ENCODE measurements around the gene NKAP.
"Not testable (repeated sequence)": the region's sequence is repeated elsewhere in the genome, so short reads cannot be mapped to it uniquely, and the experiment has no call there.

Gene NKAP

DNA sequence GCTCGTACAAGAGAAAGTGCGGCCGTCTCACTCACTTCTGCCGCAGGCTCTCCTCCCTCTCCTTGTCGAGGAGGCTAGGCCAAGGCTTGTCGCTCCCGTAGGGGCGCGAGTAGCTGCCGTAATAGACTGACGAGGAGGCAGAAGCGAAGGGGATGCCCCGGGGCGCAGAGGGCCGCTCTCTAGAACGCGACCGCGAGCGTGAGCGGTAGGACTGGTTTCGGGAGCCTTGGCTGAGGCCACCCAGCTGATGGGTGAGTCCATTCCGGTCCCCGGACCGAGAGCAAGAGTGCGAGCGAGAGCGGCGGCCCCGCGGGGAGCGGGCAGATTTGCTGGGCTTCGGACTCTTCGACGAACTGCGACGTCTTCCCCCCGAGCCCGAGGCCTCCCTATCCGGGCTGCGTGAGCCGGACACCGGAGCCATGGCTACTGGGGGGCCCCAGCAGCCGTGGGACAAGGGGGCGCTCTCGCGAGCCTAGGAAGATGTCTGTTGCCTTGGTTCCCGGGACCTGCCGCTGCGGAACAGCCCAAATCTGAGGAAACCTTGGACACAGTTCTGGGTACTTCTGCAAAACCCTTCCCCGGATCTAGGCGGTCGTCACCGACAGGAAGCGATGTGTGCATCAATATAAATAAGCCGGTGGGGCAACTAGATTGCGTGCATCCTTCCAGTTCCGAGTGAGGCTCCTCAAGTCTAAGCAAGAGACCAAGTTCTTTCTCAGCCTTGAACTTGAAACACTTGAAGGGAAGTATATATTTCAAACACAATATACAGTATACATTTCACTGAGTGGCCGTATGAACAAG, at the start of gene NKAP:
TSS of gene NKAP (minus strand) at position 567 of the 804 bp plus-strand sequence. CDS start at position 421, 146 bp downstream.
- peak; percentile 82 for DNase-seq

DNA sequence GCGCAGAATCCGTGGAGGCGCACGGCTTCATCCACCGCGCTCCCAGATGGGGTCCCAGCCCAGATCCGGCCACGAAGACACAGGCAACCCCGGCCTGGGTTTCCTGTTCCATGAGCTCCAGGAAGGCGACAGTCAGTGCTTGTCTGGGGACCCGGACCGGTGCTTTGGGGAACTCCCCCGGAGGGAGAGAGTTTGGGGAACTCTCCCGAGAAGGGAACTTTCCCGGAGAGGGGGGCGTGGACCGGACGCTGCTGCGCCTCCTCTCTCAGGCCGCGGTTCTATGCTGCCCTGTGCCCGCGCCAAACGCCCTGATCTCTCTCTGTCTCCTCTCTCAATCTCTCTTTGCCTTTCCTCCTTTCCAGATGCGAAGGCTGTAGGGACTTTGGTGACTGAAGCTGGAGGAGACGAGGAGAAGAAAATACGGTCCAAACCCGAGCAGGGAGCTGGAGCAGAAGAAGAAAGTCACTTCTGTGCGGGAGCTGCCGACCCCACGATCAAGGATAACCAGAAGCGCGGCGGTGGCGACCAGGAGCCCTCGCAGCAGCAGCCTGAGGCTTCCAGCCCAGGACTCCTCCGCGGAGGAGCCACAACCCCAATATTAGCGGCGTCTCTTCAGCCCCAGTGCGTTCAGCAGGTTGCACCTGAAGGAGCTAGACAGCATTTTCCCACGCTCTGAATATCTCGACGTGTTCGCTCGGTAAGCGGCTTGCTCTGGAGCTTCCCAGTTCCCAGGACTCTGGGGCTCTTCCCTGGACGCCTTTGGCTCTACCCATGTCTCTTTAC, 47.6 kb upstream of the NKAP start:
- DNase-seq = no peak

DNA sequence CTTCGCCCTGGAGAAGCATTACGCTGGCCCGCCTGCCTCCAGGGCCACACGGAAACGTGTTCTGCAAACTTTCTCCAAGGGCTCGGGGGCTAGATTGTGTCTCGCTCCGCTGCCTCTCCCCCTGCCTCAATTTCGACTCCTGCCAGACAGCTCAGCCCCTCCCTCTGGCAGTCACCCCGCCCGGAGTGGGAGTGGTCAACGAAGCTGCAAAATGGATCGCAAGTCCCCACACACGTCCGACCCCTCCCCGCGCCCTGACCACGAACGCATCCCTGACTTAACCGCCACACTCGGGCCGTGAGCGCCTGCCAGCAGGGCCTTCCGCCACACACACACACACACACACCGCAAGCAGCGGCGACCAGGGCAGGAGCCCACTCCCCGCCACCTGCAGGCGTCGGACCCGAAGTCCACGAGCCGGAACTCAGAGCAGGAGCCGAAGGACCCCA, 47.0 kb upstream of the NKAP start:
- no peak for DNase-seq

DNA sequence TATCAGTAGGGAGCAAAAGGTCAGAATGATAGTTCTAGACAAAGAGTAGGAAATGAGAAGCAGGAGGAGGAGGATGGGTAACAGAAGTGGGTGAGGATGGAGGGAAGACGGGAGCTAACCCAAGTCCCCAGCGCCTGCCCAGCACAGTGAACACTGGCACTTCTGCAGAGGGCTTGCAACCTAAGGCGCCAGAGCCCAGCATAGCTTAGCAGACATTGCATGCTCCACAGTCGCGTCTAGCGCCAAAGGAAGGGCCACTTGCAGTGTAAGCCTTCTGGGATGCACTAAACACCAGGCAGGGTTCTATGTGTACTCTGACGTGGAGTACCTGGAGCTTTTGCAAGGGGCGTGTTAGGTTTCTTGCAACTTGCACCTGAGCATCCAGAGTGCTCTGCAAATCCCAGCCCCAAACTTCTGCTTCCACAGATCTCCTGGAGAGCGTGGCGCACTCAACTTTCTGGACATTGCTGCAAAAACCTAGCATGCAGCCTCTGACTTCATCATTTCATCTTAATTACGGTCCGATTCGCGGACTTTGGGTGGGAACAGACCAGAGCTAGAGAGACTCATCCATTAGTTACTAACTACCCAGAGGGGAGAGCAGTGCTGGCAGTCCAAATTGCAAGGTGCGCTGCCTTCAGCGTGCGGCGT, 46.5 kb upstream of the NKAP start:
- DNase-seq = no peak

DNA sequence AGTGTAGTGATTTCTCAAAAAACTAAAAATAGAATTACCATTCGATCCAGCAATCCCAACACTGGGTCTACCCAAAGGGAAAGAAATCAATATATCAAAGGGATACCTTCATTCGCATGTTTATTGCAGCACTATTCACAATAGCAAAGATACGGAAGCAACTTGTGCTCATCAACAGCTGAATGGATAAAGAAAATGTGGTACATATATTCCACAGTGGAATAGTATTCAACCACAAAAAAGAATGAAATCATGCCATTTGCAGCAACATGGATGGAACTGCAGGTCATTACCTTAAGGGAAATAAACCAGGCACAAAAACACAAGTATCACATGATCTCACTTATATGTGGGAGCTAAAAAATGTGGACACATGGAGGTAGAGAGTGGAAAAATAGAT, 42.7 kb upstream of the NKAP start:
- DNase-seq = no peak

- peak; percentile 66 for DNase-seq
Observed at GRCh38 chrX:119984652-119985051, 41.1 kb upstream of the NKAP start.

DNA sequence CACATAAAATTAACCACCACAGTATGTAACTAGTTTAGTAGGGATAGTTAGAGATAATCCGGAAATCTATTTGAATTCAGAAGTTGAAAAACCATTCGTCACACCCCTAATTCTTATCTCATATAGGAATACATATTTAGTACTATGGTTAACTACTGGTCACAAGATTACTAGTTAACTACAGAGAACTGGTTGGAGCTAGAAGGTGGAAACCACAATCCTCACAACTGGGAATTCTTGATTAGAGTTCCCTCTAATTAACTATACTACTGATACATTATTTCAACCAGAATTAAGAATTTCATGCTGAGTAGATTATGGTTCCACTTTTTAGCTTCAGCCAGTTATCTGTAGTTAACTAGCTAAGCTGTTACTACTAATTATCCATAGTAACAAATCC, 39.9 kb upstream of the NKAP start:
- no peak for DNase-seq

DNA sequence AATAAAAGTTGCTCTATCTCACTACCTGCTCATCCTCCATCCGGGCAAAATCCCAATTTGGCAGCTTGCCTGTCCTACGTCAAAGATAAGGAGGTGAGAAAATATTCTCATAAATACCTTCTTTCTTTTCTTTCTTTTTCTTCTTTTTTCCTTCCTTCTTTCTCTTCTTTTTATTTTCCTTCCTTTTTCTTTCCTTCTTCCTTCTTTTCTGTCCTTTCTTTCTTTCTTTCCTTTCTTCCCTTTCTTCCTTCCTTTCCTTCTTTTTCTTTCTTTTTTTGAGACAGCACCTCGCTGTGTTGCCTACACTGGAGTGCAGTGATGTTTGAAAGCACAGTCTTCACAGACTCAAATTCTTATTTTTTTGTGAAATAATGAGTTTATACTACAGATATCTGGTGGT, 38.6 kb upstream of the NKAP start:
- DNase-seq = no peak

GRCh38 chrX:119981286-119982070, 37.9 kb upstream of the NKAP start:
- DNase-seq = no peak

DNA sequence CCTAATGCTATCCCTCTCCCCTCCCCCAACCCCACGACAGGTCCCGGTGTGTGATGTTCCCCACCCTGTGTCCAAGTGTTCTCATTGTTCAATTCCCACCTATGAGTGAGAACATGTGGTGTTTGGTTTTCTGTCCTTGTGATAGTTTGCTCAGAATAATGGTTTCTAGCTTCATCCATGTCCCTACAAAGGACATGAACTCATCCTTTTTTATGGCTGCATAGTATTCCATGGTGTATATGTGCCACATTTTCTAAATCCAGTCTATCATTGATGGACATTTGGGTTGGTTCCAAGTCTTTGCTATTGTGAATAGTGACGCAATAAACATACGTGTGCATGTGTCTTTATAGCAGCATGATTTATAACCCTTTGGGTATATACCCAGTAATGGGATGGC, 33.6 kb upstream of the NKAP start:
- not testable (repeated sequence) for DNase-seq

DNA sequence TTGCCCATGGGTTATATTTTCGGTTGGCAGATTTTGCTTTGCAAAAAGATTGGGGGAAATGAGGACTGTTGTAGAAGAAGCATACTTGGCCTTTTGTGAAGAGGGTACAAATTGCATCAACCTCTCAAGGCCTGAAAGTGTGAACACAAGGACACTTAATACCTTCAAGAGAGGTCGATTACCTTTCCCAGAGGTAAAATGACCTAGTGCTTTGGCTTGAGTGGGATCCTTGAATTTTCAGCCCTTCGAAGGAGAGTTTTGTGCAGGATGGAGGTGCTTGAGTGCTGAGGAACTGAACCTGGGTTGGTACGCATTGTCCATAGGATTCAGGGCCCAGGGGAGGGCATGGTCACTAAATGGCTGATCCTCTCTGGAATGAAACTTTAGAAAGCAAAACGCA, 27.6 kb upstream of the NKAP start:
- DNase-seq = no peak

DNA sequence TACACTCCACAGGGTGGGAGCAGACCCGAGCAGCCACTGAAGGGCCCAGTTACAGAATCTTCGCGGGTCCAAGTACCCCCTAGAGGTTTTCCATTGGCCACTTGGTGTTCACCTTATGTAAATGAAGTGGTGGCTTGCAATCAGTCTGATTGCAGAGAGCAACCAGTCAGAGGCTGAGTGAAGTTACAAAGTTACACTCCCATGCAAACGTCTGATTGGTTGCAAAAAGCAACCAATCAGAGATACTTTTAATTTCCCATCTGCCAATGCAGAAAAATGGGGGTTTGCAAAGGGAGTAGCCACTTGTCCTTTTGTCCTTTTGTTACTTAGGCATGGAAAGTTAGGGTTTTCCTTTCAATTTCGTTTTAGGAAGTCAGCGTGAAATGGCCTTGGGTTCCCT, 27.0 kb upstream of the NKAP start:
- no peak for DNase-seq

DNA sequence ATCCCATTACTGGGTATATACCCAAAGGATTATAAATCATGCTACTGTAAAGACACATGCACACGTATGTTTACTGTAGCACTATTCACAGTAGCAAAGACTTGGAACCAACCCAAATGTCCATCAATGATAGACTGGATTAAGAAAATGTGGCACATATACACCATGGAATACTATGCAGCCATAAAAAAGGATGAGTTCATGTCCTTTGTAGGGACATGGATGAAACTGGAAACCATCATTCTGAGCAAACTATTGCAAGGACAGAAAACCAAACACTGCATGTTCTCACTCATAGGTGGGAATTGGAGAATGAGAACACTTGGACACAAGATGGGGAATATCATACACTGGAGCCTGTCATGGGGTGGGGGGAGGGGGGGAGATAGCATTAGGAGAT, 23.3 kb upstream of the NKAP start:
- not testable (repeated sequence) for DNase-seq

DNA sequence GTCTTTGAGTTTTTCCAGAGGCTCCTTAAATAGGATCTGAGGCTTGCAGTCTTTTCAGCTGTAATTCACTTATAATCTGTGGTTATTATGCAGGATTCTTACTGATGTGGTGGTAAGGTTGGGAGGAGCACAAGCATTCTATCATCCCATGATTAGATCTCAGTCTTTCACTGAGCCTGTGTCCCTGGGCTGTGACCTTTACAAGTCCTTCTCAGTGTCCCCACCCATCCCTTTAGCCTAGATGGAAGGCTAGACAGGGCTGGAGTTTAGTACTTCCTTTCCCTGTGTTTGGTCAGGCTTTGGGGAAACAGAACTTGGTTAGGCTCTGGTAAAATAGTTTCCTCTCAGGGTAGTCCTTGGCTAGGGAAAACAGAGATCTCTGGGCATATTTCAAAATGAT, 17.1 kb upstream of the NKAP start:
- DNase-seq = no peak

DNA sequence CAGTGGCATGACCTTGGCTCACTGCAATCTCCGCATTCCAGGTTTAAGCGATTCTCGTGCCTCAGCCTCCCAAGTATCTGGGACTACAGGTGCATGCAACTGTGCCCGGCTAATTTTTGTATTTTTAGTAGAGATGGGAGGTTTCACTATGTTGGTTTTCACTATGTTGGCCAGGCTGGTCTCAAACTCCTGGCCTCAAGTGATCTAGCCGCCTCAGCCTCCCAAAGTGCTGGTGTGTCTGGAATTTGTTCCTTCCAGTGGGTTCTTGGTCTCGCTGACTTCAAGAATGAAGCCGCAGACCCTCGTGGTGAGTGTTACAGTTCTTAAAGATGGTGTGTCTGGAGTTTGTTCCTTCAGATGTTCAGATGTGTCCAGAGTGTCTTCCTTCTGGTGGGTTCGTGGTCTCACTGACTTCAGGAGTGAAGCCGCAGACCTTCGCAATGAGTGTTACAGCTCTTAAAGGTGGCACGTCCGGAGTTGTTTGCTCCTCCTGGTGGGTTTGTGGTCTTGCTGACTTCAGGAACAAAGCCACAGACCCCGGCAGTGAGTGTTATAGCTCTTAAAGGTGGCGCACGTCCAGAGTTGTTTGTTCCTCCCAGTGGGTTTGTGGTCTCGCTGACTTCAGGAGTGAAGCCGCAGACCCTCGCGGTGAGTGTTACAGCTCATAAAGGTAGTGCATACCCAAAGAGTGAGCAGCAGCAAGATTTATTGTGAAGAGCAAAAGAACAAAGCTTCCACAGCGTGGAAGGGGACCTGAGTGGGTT, 12.4 kb upstream of the NKAP start:
- not testable (repeated sequence) for DNase-seq

DNA sequence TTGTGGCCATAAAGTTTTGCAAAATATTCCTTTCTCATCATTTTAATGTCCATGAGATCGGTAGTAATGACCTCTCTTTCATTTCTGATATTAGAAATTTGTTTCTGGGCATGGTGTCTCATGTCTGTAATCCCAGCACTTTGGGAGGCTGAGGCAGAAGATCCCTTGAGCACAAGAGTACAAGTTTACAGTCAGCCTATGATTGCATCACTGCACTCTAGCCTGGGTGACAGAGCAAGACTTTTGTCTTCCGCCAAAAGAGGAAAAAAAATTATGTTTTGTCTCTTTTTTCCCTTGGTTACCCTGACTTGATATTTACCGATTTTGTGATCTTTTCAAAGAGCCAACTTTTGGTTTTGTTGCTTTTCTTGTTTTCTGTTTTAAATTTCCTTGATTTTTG, 10.8 kb upstream of the NKAP start:
- DNase-seq = no peak

DNA sequence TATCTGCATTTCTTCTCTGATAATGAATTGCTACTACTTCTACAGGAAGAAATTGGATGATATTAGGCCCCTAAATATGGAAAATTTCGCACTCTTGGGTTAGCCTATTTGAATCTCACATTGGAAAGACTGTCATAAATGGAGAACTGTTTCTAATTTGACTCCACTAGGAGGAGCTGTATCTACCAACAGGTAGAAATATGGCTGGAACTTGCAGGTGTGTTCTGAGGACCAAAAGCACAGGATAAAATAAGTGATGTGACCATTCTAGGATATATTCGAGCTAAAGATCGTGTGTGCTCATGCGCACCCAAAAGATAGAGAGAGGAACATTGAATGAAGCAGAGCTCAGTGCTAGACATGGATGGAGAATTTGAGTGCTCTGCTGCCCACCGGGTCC, 4.8 kb upstream of the NKAP start:
- DNase-seq = no peak

DNA sequence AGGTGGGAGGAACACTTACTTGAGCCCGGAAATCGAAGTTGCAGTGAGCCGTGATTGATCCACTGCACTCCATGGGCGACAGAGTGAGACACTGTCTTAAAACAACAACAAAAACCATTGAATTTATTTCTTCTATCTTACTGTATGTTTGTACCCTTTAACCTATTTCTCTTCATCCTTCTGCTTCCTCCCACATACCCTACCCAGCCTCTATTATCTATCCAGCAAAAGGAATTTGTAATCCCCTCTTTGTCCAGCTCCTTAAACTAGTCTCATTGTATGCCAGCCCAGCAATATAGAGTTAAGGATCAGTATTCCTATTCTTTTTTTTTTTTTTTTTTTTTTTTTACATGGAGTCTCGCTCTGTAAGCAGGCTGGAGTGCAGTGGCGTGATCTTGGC, 1.9 kb upstream of the NKAP start:
- no peak for DNase-seq

DNA sequence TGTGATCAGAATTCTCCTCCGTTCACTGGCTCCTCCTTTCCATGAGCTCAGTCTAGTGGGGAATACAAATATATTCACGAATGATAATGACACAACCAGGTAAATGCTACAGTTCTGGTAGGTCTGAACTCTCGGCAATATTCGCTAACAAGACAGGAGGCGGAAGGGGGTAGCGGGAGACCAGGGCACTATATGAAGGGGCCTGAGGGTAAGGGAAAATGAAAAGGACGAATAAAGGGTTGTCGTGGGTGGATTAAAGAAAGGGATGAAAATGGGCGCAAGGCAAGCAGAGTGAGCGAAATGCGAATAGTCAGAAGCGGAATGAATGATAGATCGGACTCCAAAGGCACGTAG, 743 bp downstream of the NKAP start:
- DNase-seq = no peak

GRCh38 chrX:119942173-119942819, 1.3 kb downstream of the NKAP start:
- no peak for DNase-seq

GRCh38 chrX:119941336-119941735, 2.2 kb downstream of the NKAP start:
- no peak for DNase-seq
